Measurements from ENCODE around the gene ACTRT2.

The ACTRT2 gene

DNA sequence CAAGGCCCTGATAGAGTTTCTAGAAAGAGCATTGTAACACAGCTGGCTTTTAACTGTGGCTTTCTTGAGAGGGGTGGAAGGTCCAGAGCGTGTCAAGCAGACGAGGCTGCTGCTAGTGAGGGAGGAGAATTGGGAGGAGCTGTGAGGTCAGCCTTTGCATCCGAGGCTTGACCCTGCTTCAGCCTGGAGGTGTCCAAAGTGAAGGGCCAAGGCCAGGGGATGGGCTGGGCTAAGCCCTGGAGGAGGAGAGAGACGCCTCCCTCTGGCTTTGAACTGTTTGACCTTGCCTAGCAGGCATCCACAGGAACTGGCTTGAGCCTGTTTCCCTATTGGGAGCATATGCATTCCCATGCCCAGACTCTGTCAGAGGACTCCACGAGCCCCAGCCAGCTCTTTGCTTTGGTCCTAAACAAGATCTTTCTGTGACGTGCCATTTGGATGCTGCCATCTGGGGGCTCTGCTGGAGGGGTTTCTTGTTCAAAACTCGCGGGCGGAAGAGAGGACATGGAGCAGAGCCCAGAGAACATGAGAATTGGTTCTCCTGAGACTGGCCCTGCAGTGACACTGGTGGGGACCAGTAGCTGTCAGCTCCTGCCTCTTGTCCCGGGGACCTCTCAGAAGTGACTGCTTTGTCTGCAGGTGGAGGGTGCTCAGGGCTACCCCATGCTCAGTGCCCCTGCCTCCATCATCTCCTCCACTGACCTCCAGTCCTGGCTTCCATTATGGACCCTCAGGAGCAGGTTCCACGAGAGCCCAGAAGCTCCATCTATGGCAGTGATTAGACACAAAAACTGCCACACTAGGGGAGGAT, 5.5 kb downstream of the ACTRT2 start:
- H3K4me3 ChIP-seq (ENCODE audit: low read depth, low read length) = no peak overlapping the region
- ChIA-PET POLR2A (no interaction called here), CTCF (no interaction called here)
- no peak for DNase-seq (ENCODE audit: low read depth, low spot score)
- TF ChIP-seq, protein P1, sequence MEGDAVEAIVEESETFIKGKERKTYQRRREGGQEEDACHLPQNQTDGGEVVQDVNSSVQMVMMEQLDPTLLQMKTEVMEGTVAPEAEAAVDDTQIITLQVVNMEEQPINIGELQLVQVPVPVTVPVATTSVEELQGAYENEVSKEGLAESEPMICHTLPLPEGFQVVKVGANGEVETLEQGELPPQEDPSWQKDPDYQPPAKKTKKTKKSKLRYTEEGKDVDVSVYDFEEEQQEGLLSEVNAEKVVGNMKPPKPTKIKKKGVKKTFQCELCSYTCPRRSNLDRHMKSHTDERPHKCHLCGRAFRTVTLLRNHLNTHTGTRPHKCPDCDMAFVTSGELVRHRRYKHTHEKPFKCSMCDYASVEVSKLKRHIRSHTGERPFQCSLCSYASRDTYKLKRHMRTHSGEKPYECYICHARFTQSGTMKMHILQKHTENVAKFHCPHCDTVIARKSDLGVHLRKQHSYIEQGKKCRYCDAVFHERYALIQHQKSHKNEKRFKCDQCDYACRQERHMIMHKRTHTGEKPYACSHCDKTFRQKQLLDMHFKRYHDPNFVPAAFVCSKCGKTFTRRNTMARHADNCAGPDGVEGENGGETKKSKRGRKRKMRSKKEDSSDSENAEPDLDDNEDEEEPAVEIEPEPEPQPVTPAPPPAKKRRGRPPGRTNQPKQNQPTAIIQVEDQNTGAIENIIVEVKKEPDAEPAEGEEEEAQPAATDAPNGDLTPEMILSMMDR (IDR thresholded peaks at IDR 0.05; ENCODE audit: insufficient read depth, low read length, missing control alignments) = no peak

DNA sequence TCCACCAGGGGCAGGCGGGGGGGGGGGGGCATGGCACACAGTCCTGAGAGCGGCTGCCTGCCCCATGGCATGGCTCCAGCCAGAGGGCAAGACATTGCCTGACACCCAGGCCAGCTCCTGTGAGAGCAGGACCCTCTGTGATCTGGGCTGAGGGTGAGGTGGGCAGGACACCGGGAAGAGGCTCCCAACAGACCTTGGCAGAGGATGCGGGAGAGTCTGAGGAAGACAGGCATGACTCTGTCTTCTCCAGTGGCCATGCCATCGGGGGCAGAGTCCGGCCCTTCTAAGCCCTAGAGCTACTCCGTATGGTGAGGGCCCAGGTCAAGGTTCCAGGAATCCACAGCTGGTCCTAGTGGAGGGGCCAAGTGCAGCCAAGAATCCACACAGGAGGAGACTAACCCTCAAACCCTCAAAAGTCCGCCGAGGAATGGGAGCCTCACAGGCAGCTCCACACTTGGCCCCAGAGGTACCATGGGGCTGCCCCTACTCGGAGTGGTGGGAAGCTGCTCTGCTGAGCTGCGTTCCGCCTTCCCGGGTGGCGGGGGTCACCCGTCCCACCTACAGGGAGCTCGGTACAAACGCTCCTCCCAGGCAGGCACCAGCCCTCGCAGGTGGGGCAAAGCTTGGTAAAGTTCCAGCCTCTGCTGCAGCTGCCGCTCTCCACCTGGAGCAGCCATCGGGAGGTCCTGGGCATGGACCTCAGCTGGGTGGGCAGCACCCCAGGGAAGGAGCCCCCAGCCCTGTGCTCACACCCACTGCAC, 6.5 kb downstream of the ACTRT2 start:
- ChIA-PET CTCF (no interaction called here), POLR2A (no interaction called here)
- TF ChIP-seq, protein P1 (IDR thresholded peaks at IDR 0.05; ENCODE audit: insufficient read depth, low read length, missing control alignments) = no peak
- H3K4me3 ChIP-seq (ENCODE audit: low read depth, low read length) = no peak overlapping the region
- DNase-seq (ENCODE audit: low read depth, low spot score) = no peak

GRCh38 chr1:3028531-3029282, 7.4 kb downstream of the ACTRT2 start:
- POLR2A ChIA-PET = no interaction called here
- TF ChIP-seq, protein P1 (IDR thresholded peaks at IDR 0.05; ENCODE audit: insufficient read depth, low read length, missing control alignments) = no peak
- H3K4me3 ChIP-seq (ENCODE audit: low read depth, low read length) = no peak overlapping the region

GRCh38 chr1:3029481-3029961, 8.3 kb downstream of the ACTRT2 start:
- TF ChIP-seq, protein P1 (IDR thresholded peaks at IDR 0.05; ENCODE audit: insufficient read depth, low read length, missing control alignments) = no peak
- ChIA-PET CTCF (no interaction called here), POLR2A (no interaction called here)
- no peak overlapping the region for H3K4me3 ChIP-seq (ENCODE audit: low read depth, low read length)
- no peak for DNase-seq (ENCODE audit: low read depth, low spot score)

More at GRCh38 chr1:3028531-3029282, 7.4 kb downstream of the ACTRT2 start:
- CTCF ChIA-PET = no interaction called here
- DNase-seq (ENCODE audit: low read depth, low spot score) = no peak

GRCh38 chr1:3029991-3030662, 8.9 kb downstream of the ACTRT2 start:
- POLR2A ChIA-PET = no interaction called here
- CTCF ChIA-PET = no interaction called here
- H3K4me3 ChIP-seq (ENCODE audit: low read depth, low read length) = no peak overlapping the region
- TF ChIP-seq, protein P1 (IDR thresholded peaks at IDR 0.05; ENCODE audit: insufficient read depth, low read length, missing control alignments) = no peak
- no peak for DNase-seq (ENCODE audit: low read depth, low spot score)
